Iris pigment epithelial cell (primary cell): Measurements from ENCODE around the gene FLOT2.
"Not testable (repeated sequence)": the region's sequence is repeated elsewhere in the genome, so short reads cannot be mapped to it uniquely, and the experiment has no call there.

Source experiments
- DNase-seq: peaks from one replicate; pipeline ENCODE4 v3.0.0-alpha.2; 2011; ENCODE audit warnings: low read depth

Gene FLOT2

DNA sequence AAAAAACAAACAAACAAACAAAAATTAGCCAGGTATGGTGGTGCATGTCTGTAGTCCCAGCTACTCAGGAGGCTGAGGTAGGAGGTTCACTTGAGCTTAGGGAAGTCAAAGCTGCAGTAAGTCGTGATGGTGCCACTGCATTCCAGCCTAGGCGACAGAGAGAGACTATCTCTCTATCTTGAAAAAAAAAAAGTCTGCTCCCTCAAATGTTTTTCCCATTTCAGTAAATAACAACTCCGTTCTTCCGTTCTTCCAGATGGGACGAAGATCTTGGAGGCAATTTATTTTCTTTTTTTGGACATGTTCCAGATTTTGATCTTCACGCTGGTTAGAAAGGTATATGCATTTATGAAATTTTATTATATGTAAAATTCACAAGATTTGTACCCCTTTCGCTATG lies 23.7 kb downstream of the FLOT2 start:
- DNase-seq = no peak

DNA sequence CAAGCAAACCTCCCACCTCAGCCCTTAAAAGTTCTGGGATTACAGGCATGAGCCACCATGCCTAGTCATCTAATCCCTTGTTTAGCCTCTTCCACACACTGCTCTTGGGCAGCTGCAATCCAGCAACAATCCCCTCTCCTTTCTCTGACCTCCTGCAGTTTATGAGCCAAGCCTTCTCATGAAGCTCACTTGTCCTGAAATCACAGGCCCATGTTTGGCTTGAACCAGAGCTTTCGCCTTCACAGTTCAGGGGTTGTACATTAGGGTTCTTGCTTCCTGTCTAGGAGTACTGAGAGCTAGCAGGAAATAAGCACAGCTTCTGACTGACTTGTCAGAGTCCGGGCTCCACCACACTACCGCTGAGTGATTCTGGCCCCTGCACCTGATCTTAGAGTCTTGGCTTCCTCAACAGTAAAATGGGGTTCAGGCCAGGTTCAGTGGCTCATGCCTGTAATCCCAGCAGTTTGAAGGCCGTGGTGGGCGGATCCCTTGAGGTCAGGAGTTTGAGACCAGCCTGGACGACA lies 26.4 kb downstream of the FLOT2 start:
- DNase-seq = peak; percentile 24

GRCh38 chr17:28867276-28867675 lies 30.3 kb downstream of the FLOT2 start:
- no peak for DNase-seq

- DNase-seq = no peak
Observed at GRCh38 chr17:28865946-28866752, 31.4 kb downstream of the FLOT2 start.

DNA sequence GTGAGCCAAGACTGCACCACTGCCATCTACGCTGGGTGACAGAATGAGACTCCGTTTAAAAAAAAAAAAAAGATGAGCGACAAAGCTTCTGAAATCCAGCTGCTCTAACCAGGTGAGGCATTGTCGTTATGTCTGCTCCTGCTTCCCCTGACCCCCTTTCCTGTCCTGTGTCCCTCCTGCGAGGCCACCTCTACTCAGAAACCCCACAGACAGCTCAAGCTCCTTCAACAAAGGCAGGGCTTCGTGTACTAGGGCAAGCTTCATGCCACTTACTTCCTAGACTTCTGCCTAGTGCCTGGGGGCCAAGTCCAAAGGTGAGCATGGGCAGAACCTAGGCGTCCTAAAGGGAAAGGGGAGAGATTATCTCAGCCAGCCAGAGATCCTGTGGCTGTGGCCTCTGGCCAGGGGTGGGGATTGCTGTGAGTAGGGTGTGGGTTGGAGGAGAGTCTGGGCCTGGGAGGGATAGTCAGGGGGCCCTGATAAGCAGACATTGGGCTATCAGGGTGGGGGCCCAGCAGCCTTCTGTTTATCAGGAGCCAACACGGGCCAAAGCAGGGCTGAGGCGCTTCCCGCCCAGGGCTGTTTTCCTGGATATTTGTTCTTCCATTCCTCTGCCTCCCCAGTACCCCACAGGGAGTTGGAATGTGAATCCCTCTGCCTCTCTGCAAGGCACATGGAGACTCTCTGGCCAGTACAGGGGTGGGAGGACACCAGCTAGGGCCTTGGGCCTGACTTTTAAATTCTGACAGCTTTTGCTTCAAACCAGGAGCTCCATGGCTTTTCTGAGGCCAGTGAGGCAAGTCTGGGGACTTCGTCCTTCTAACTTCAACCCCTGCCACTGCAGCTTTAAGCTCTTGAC lies 32.3 kb downstream of the FLOT2 start:
- no peak for DNase-seq

DNA sequence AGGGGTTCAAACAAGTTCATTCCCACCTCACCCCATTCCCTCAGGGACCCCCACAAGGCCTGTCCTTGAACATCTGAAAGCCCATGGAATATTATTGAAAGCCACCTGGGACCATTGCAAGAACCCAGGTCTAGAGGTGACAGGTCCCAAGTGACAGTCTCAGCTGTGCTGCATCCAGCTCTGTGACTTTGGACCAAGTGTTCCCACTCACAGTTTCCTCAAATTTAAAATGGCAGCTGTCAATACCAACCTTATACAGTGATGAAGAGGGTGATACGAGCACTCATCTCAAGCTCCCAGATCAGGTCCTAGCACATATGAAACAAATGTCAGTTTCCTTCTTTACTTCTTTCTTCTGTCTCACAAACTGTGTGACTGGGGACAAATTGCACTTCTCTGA lies 33.6 kb downstream of the FLOT2 start:
- no peak for DNase-seq

DNA sequence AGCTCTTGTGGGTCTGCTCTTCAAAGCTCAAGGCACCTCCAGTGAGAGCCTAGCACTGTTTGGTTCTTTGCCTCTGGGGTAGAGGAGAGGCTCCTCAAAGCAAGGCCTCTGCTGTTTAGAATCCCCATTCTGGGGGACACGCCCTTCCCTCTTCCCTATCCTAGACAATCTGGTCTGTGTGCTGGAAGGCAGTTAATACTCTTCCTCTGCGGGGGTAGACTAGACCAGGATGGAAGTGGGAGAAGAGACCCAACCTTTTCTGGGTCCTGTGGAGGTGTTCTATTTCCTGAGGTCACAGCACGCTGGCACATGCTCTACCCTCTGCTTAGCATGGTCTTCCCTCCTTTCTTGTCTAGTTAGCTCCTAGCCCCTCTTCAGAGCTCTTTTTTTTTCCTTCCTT lies 35.0 kb downstream of the FLOT2 start:
- DNase-seq = no peak

GRCh38 chr17:28861393-28862203 lies 35.9 kb downstream of the FLOT2 start:
- no peak for DNase-seq

DNA sequence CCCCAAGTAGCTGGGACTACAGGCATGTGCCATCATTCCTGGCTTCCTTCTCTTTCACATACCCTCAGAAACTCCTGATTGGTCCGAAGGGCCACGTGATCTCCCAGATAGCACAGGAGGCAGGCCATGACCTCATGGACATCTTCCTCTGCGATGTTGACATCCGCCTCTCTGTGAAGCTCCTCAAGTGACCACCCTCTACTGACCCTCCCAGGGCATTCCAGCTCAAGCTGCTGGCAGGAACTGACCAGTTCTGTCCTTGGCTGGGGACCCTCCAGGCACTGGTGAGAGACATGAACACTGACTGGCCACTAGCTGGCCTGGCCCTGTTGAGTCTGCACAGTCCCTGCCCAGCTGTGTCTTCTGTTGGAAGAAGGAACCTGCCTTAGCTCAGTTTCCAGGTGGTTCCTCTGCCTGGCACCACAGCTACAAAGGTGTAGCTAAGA lies 37.1 kb downstream of the FLOT2 start:
- no peak for DNase-seq

DNA sequence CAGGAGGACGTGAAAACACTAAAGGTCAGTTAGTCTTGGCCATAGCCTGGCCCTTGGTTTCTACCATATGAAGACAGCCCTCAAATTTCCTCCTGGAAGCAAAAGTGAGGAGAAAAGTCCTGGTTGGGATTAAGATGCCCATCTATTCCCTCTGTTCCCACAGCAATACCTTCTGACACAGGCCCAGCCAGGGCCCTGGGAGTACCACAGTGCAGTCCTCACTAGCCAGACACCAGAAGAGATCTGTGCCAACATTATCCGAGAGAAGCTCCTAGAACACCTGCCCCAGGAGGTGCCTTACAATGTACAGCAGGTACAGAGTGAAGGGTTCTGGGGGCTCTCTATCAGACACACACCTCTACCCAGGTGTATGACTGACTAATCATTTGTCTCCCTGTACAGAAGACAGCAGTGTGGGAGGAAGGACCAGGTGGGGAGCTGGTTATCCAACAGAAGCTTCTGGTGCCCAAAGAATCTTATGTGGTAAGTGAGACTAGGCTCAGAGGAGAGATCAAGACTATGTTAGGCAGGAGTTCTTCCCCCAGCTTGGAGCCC lies 38.7 kb downstream of the FLOT2 start:
- no peak for DNase-seq

DNA sequence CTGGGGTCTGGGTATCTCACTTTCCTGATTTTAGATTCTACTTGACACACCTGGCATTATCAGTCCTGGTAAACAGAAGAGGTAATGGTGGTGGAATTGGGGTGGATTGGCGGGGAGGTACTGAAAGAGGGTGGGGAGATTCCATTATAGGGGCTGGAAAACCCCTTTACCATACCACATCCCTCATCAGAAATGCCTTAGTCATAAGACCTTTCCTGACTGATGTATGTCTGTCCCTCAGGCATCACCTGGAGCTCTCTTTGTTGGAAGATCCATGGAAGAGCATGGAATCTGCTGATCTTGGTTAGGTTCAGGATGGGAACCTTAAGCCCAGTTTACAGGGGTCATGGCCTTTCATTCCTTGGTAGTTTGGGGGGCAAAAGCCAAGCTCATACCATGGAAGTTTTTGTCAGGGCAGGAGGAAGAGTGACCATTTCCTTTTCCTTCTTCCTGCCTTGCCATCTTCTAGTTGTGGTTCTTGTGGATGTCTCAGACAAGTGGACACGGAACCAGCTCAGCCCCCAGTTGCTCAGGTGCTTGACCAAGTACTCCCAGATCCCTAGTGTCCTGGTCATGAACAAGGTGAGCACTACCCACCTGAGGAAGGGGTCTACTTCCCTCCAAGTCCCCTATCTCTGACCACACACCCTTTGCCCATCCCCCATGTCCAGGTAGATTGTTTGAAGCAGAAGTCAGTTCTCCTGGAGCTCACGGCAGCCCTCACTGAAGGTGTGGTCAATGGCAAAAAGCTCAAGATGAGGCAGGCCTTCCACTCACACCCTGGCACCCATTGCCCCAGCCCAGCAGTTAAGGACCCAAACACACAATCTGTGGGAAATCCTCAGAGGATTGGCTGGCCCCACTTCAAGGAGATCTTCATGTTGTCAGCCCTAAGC lies 39.4 kb downstream of the FLOT2 start:
- DNase-seq = no peak

GRCh38 chr17:28856028-28856574 lies 41.4 kb downstream of the FLOT2 start:
- DNase-seq = no peak

DNA sequence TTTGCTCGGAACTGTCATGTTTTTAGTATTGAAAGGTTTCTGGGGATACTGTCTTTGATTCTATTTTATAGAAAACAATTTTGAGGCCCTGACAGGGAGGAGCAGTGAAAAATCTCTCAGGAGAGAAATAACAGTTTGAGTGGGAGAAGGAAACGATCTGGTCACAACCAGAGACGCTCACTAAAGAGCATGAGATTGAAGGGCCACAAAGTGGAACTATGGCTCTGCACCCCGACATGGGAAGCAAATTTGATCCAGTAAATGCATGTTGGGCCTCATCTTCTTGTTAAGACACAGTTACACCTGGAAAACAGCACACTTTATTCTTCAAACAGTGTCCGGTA lies 42.2 kb downstream of the FLOT2 start:
- no peak for DNase-seq

DNA sequence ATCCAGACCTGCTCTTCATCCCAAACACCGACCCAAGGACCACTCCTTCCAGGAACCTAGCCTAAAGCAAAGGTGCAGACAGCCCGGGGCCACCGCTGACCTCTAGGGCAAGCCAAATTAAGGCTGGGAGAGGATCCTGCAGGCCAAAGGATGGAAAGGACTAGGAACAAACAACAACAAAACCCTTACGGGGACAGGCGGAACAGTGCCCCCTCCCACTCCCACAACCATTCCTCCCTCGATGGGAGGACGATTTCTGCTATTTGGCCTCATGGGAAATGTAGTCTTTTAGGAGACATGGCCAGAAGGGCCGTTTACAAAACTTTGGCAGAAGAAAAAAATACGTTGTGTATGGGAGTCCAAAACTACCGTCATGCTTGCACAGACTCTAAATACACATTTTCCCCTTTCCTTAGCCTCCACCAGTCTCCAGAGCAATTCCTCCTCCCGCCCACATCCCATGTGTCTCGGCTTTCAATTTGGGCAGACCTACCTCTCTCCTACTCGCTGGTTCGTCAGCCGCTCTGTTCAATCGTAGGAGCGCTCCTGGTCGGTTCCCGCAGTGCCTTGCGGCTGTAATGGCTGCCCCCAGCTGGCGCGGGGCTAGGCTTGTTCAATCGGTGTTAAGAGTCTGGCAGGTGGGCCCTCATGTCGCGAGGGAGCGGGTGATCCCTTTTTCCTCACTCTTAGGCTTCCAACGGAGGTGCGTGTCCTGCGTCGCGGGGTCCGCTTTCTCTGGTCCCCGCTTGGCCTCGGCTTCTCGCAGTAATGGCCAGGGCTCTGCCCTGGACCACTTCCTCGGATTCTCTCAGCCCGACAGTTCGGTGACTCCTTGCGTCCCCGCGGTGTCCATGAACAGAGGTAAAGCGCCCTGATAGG lies 42.8 kb downstream of the FLOT2 start, which contains the start of gene ERAL1:
TSS of gene ERAL1 (plus strand) at position 560 of the 879 bp plus-strand sequence. CDS start at position 579, 19 bp downstream.
- DNase-seq = peak; percentile 94

DNA sequence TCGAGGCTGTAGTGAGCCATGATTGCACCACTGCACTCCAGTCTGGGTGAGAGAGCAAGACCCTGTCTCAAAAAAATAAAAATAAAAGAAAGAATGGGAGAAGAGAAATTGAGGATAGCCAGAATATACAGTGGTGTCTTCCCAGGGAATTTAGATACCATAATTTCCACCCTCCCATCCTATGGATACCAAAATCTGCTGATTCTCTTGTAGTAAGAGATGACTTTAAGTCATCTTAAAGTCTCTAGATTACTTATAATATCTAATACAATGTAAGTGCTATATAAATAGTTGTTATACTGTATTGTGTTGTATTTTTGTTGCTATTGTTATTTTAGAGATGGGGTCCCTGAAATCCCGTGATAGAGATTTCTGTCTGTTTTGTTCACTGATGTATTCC lies 44.2 kb downstream of the FLOT2 start:
- DNase-seq = no peak

GRCh38 chr17:28849281-28849680 lies 48.3 kb downstream of the FLOT2 start:
- no peak for DNase-seq

DNA sequence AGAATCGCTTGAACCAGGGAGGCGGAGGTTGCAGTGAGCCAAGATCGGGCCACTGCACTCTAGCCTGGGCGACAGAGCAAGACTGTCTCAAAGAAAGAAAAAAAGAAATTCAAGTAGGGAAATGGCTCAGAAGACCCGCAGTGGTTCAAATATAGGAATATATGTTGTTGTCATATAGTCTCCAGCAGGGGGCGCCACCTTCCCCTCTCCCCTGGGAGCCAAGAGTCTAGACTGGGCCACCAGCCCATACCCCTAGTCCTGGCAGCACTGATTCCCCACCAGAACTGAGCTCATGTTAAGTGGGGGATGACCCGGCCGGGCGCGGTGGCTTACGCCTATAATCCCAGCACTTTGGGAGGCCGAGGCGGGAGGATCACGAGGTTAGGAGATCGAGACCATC lies 48.9 kb downstream of the FLOT2 start:
- DNase-seq = not testable (repeated sequence)

- not testable (repeated sequence) for DNase-seq
Observed at GRCh38 chr17:28846699-28847098, 50.8 kb downstream of the FLOT2 start.

DNA sequence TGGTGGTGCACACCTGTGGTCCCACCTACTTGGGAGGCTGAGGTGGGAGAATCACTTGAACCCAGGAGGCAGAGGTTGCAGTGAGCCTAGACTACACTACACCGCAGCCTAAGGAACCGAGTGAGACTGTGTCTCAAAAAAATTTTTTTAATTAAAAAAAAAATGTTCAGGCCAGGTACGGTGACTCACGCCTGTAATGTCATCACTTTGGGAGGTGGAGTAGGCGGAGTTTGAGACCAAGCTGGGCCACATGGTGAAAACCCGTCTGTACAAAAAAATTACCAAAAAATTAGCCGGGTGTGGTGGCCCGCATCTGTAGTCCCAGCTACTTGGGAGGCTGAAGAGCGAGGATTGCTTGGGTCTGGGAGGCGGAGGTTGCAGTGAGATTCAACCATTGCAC lies 51.3 kb downstream of the FLOT2 start:
- no peak for DNase-seq

- no peak for DNase-seq
Observed at GRCh38 chr17:28843816-28844148, 53.8 kb downstream of the FLOT2 start.
